HL-60 (cell line): ENCODE data around the gene DIS3L.

ENCODE experiments used
- CTCF ChIP-seq: IDR thresholded peaks from one replicate; pipeline ENCODE4 v1.5.1; 2011; ENCODE audit warnings: low read length, control low read depth, inconsistent platforms; ENCODE audit not compliant: insufficient read depth
- GABPA ChIP-seq: IDR thresholded peaks from 2 replicates; pipeline ENCODE4 v1.6.1; 2012; ENCODE audit warnings: low read depth
- POLR2AphosphoS5 ChIP-seq: IDR thresholded peaks from 2 replicates; pipeline ENCODE4 v1.6.1; 2012; ENCODE audit warnings: low read depth
- TF ChIP-seq, protein P1 (sequence below): IDR thresholded peaks from 2 replicates; pipeline ENCODE4 v1.6.1; 2012; ENCODE audit warnings: low read depth; ENCODE audit not compliant: insufficient replicate concordance

GRCh38 chr15:66302489-66303278 is 9.3 kb downstream of the DIS3L start:
- no peak for TF ChIP-seq CTCF
- no peak for TF ChIP-seq POLR2AphosphoS5
- TF ChIP-seq, protein P1, sequence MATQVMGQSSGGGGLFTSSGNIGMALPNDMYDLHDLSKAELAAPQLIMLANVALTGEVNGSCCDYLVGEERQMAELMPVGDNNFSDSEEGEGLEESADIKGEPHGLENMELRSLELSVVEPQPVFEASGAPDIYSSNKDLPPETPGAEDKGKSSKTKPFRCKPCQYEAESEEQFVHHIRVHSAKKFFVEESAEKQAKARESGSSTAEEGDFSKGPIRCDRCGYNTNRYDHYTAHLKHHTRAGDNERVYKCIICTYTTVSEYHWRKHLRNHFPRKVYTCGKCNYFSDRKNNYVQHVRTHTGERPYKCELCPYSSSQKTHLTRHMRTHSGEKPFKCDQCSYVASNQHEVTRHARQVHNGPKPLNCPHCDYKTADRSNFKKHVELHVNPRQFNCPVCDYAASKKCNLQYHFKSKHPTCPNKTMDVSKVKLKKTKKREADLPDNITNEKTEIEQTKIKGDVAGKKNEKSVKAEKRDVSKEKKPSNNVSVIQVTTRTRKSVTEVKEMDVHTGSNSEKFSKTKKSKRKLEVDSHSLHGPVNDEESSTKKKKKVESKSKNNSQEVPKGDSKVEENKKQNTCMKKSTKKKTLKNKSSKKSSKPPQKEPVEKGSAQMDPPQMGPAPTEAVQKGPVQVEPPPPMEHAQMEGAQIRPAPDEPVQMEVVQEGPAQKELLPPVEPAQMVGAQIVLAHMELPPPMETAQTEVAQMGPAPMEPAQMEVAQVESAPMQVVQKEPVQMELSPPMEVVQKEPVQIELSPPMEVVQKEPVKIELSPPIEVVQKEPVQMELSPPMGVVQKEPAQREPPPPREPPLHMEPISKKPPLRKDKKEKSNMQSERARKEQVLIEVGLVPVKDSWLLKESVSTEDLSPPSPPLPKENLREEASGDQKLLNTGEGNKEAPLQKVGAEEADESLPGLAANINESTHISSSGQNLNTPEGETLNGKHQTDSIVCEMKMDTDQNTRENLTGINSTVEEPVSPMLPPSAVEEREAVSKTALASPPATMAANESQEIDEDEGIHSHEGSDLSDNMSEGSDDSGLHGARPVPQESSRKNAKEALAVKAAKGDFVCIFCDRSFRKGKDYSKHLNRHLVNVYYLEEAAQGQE: no peak
- no peak for TF ChIP-seq GABPA
